HepG2 (cell line): ENCODE results near the gene ARID3C. TPM values are rescaled to one million over a fixed set of nuclear protein-coding genes. Genes with fewer than 3 reads are reported as not detected.
A peak's percentile ranks its signal among the peaks of the same experiment; 100 is the strongest.

ENCODE experiments used
- BHLHE40 ChIP-seq: IDR thresholded peaks from 2 replicates; pipeline ENCODE4 v1.6.1; 2011; ENCODE audit warnings: low read length, improper control_type of control experiment
- CREM ChIP-seq, 2 experiments: sonication (generic) in 1 of 2; formaldehyde crosslinking in 1 of 2; IDR thresholded peaks; 2 replicates each; pipeline versions ENCODE4 v1.4.0 to v1.6.1; 2016 to 2020; ENCODE audit warnings: antibody characterized with exemption in 1 of 2, mild to moderate bottlenecking in 1 of 2, missing genetic modification reagents in 1 of 2
- GPN1 ChIP-seq: sonication (generic); formaldehyde crosslinking; IDR thresholded peaks from 2 replicates; pipeline ENCODE4 v1.5.1; 2020; ENCODE audit warnings: missing genetic modification reagents, borderline replicate concordance
- MAFK ChIP-seq, 2 experiments: IDR thresholded peaks in 1 of 2; conservative IDR thresholded peaks in 1 of 2; 2 replicates each; pipeline ENCODE4 v1.6.1; 2011; ENCODE audit warnings: improper control_type of control experiment in 2 of 2, low read length in 2 of 2
- MYC ChIP-seq: sonication (generic); formaldehyde crosslinking; IDR thresholded peaks from 2 replicates; pipeline ENCODE4 v1.9.0; 2021; ENCODE audit warnings: missing genetic modification reagents, borderline replicate concordance
- NCOA2 ChIP-seq: sonication (generic); formaldehyde crosslinking; IDR thresholded peaks from 2 replicates; pipeline ENCODE4 v1.8.0; 2022; ENCODE audit warnings: inconsistent platforms
- PCBP2 ChIP-seq: fragments of 200-400 bp; formaldehyde crosslinking; optimal IDR thresholded peaks from 2 replicates; pipeline ENCODE3; 2018; ENCODE audit warnings: low read length, low read depth; ENCODE audit not compliant: poor library complexity, severe bottlenecking
- RARA ChIP-seq: IDR thresholded peaks from 2 replicates; pipeline ENCODE4 v1.6.1; 2016; ENCODE audit warnings: missing genetic modification reagents, missing compliant biosample characterization
- SIX1 ChIP-seq: sonication (generic); formaldehyde crosslinking; IDR thresholded peaks from 2 replicates; pipeline ENCODE4 v1.4.0; 2020; ENCODE audit warnings: missing genetic modification reagents, borderline replicate concordance
- SMYD3 ChIP-seq: sonication (generic); formaldehyde crosslinking; IDR thresholded peaks from 2 replicates; pipeline ENCODE4 v1.8.1; 2023; ENCODE audit warnings: mild to moderate bottlenecking, missing genetic modification reagents
- ZBTB1 ChIP-seq: sonication (generic); formaldehyde crosslinking; IDR thresholded peaks from 2 replicates; pipeline ENCODE4 v1.4.0; 2020; ENCODE audit warnings: missing genetic modification reagents, borderline replicate concordance
- ZBTB7B ChIP-seq: sonication (generic); formaldehyde crosslinking; IDR thresholded peaks from 2 replicates; pipeline ENCODE4 v1.4.0; 2020; ENCODE audit warnings: missing genetic modification reagents
- ZFP1 ChIP-seq: IDR thresholded peaks from 2 replicates; pipeline ENCODE4 v1.6.1; 2016
- ZFX ChIP-seq: sonication (generic); formaldehyde crosslinking; IDR thresholded peaks from 2 replicates; pipeline ENCODE4 v1.4.0; 2020; ENCODE audit warnings: mild to moderate bottlenecking, low read depth, missing genetic modification reagents, moderate library complexity
- ZFY ChIP-seq: sonication (generic); formaldehyde crosslinking; IDR thresholded peaks from 2 replicates; pipeline ENCODE4 v1.4.0; 2020; ENCODE audit warnings: missing genetic modification reagents
- ZNF136 ChIP-seq: sonication (generic); formaldehyde crosslinking; IDR thresholded peaks from 2 replicates; pipeline ENCODE4 v1.8.1; 2022; ENCODE audit warnings: low read depth, mild to moderate bottlenecking, moderate library complexity, missing genetic modification reagents
- ZNF841 ChIP-seq: sonication (generic); formaldehyde crosslinking; IDR thresholded peaks from 2 replicates; pipeline ENCODE4 v1.8.1; 2023; ENCODE audit warnings: missing genetic modification reagents, borderline replicate concordance
- polyA plus RNA-seq, 8 experiments: library from polyadenylated mRNA; depleted of rRNA in 3 of 8; stranded (reverse) in 7 of 8; unstranded in 1 of 8; fragments of >200 nt; fragmentation: Illumina TruSeq in 4 of 8; extraction: Trizol in 4 of 8; gene quantifications; 2 replicates each; pipeline versions ENCODE4 v1.2.1 to v1.2.3, GENCODE V29; 2011 to 2016; ENCODE audit warnings: low read depth in 4 of 8, missing spikeins in 1 of 8, mixed read lengths in 1 of 8; ENCODE audit not compliant: insufficient read depth in 1 of 8
- total RNA-seq, 5 experiments: library from RNA; depleted of rRNA; stranded (reverse); fragments of >200 nt; fragmentation: Illumina TruSeq; extraction: Trizol; gene quantifications; 2 replicates each; pipeline ENCODE4 v1.2.3, GENCODE V29; 2016; ENCODE audit warnings: low read depth in 1 of 5
- TF ChIP-seq, protein P1 (sequence below): sonication (generic); formaldehyde crosslinking; IDR thresholded peaks from 2 replicates; pipeline ENCODE4 v1.4.0; 2020; ENCODE audit warnings: missing genetic modification reagents
- TF ChIP-seq, protein P2 (sequence below): sonication (generic); formaldehyde crosslinking; IDR thresholded peaks from 2 replicates; pipeline ENCODE4 v1.8.1; 2023; ENCODE audit warnings: missing genetic modification reagents, mild to moderate bottlenecking, borderline replicate concordance
- TF ChIP-seq, protein P3 (sequence below): sonication (generic); formaldehyde crosslinking; IDR thresholded peaks from 2 replicates; pipeline ENCODE4 v1.9.0; 2021; ENCODE audit warnings: missing genetic modification reagents, borderline replicate concordance
- TF ChIP-seq, protein P4 (sequence below): sonication (generic); formaldehyde crosslinking; IDR thresholded peaks from 2 replicates; pipeline ENCODE4 v1.5.1; 2020; ENCODE audit warnings: missing genetic modification reagents, mild to moderate bottlenecking, borderline replicate concordance
- TF ChIP-seq, protein P5 (sequence below): fragments of 450-650 bp; IDR thresholded peaks from 2 replicates; pipeline ENCODE4 v1.6.1; 2016

ARID3C gene
- total and polyA plus RNA-seq, 2 of the 13 experiments (the other 11 are each of a cell fraction or from before 2014, with no cell fraction given) = not detected

DNA sequence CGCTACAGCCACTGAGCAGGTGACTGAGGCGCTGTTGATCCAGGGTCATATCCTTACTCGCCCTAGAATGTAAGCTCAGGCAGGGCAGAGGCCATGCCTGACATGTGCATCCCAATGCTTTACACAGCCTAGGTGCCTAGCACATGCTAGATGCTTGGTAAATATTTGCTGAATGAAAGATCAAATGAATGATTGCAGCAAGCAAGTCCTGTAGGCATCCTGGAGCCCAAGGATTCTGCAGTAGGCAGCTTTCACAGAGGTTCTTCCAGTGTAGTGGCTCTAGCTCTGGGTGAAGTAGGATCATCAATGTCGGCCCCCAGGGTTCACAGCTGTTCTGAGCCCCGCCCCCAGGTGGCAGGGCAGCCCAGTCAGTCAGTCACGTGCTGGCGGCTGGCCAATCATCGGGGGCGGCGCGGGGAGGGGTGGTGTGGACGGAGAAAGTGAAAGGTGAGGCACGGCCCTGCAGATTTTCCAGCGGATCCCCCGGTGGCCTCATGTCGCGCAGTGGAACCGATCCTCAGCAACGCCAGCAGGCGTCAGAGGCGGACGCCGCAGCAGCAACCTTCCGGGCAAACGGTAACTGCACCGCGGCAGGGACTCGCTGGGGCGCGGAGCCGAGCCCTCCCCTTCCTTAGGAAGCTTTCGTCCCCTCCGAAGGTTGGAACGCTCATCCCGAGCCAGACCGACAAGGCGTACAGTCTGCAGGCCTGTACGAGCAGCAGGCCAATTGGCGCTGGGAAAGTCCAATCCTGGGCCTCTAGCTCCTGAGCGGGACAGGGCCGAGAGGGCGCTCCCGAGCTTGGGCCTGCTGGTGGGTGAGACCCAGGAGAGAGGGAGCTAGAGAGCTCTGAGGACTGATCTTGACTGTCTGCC is 17.6 kb upstream of the ARID3C start, which contains the start of gene GALT (continued):
- TF ChIP-seq, protein P1, sequence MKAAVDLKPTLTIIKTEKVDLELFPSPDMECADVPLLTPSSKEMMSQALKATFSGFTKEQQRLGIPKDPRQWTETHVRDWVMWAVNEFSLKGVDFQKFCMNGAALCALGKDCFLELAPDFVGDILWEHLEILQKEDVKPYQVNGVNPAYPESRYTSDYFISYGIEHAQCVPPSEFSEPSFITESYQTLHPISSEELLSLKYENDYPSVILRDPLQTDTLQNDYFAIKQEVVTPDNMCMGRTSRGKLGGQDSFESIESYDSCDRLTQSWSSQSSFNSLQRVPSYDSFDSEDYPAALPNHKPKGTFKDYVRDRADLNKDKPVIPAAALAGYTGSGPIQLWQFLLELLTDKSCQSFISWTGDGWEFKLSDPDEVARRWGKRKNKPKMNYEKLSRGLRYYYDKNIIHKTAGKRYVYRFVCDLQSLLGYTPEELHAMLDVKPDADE = no peak
- TF ChIP-seq PCBP2 (no peak), CREM (IDR thresholded peaks at IDR 0.05) (peak; percentile 53; the same call in 1 of the 2 replicates), CREM (CRISPR knock-in tag; IDR thresholded peaks at IDR 0.05) (no peak), SIX1 (no peak), BHLHE40 (peak; percentile 82), RARA (peak; percentile 55), ZBTB7B (CRISPR knock-in tag) (peak; percentile 48; the same call in 1 of the 2 replicates), NCOA2 (CRISPR knock-in tag) (peak; percentile 16; the same call in 1 of the 2 replicates), ZNF136 (CRISPR knock-in tag) (peak; percentile 14), ZFY (CRISPR knock-in tag) (peak; percentile 96), GPN1 (CRISPR knock-in tag) (no peak), MAFK (conservative IDR thresholded peaks at IDR 0.05 in 1 of 2, IDR thresholded peaks at IDR 0.05 in 1 of 2; ENCODE audit: low read length in 2 of 2) (no peak), ZBTB1 (CRISPR knock-in tag) (no peak), ZNF841 (CRISPR knock-in tag) (no peak), MYC (peak; percentile 72), ZFX (CRISPR knock-in tag) (peak; percentile 99), SMYD3 (CRISPR knock-in tag) (no peak), ZFP1 (CRISPR knock-in tag) (no peak; the same call in 1 of the 2 replicates)
- TF ChIP-seq, protein P2, sequence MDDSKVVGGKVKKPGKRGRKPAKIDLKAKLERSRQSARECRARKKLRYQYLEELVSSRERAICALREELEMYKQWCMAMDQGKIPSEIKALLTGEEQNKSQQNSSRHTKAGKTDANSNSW (CRISPR knock-in tag) = no peak
- TF ChIP-seq, protein P3, sequence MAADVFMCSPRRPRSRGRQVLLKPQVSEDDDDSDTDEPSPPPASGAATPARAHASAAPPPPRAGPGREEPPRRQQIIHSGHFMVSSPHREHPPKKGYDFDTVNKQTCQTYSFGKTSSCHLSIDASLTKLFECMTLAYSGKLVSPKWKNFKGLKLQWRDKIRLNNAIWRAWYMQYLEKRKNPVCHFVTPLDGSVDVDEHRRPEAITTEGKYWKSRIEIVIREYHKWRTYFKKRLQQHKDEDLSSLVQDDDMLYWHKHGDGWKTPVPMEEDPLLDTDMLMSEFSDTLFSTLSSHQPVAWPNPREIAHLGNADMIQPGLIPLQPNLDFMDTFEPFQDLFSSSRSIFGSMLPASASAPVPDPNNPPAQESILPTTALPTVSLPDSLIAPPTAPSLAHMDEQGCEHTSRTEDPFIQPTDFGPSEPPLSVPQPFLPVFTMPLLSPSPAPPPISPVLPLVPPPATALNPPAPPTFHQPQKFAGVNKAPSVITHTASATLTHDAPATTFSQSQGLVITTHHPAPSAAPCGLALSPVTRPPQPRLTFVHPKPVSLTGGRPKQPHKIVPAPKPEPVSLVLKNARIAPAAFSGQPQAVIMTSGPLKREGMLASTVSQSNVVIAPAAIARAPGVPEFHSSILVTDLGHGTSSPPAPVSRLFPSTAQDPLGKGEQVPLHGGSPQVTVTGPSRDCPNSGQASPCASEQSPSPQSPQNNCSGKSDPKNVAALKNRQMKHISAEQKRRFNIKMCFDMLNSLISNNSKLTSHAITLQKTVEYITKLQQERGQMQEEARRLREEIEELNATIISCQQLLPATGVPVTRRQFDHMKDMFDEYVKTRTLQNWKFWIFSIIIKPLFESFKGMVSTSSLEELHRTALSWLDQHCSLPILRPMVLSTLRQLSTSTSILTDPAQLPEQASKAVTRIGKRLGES (CRISPR knock-in tag) = no peak
- TF ChIP-seq, protein P4, sequence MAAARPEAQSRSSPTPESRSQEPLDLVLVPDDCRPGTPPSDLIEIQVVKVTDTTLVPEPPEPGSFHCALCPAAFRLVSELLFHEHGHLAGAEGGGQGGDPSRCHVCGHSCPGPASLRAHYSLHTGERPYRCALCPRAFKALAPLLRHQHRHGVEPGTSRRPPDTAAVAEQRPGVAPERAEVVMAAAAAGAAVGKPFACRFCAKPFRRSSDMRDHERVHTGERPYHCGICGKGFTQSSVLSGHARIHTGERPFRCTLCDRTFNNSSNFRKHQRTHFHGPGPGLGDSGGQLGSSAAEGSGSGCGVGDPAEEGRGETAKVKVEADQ (CRISPR knock-in tag) = peak; percentile 51; the same call in 1 of the 2 replicates
- TF ChIP-seq, protein P5, sequence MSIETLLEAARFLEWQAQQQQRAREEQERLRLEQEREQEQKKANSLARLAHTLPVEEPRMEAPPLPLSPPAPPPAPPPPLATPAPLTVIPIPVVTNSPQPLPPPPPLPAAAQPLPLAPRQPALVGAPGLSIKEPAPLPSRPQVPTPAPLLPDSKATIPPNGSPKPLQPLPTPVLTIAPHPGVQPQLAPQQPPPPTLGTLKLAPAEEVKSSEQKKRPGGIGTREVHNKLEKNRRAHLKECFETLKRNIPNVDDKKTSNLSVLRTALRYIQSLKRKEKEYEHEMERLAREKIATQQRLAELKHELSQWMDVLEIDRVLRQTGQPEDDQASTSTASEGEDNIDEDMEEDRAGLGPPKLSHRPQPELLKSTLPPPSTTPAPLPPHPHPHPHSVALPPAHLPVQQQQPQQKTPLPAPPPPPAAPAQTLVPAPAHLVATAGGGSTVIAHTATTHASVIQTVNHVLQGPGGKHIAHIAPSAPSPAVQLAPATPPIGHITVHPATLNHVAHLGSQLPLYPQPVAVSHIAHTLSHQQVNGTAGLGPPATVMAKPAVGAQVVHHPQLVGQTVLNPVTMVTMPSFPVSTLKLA = peak; percentile 58
